NCI-H2196 treated with DMSO at 0.1 percent for 48 hours (cell line): ENCODE measurements around the gene OAS2.
"Not testable (repeated sequence)": the region's sequence is repeated elsewhere in the genome, so short reads cannot be mapped to it uniquely, and the experiment has no call there.

Experiments
- DNase-seq: peaks from one replicate; lab custom pipeline; 2025; ENCODE audit not compliant: unreplicated experiment; lab: John Stamatoyannopoulos, UW

OAS2 gene

GRCh38 chr12:112950701-112951100 is 27.6 kb upstream of the OAS2 start:
- no peak for DNase-seq

- not testable (repeated sequence) for DNase-seq
Measured at GRCh38 chr12:112957125-112957524, 21.2 kb upstream of the OAS2 start.

DNA sequence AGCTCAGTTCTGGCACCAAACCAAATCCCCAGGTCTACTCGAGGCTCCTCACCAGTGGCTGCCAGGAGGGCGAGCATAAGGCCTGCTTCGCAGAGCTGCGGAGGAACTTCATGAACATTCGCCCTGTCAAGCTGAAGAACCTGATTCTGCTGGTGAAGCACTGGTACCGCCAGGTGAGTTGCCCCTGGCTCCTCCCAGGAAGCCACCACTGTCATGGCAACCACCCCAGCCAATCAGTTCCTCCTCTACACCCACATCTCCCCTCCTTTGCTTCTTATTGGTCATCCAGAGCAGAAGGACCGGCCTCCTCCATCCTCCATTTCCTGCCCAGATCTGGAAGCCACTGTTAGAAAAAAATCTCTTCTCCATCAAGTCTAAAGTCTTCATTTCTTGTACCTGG is 17.2 kb upstream of the OAS2 start:
- no peak for DNase-seq

DNA sequence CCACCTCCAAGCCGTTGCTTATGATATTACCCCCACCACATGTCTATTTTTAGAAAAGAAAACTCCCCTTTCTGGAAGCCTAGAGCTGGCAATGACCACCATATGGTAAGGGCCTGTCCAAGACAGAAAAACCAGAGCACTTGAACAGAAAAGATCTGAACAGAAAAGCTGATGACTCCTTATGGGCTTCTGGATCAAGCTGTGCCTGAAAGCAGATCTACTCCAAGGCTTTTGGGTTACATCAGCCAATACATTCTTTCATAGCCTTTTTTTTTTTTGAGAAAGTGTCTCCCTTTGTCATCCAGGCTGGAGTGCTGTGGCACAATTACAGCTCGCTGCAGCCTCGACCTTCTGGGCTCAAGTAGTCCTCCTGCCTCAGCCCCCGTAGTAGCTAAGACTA is 16.8 kb upstream of the OAS2 start:
- no peak for DNase-seq

DNA sequence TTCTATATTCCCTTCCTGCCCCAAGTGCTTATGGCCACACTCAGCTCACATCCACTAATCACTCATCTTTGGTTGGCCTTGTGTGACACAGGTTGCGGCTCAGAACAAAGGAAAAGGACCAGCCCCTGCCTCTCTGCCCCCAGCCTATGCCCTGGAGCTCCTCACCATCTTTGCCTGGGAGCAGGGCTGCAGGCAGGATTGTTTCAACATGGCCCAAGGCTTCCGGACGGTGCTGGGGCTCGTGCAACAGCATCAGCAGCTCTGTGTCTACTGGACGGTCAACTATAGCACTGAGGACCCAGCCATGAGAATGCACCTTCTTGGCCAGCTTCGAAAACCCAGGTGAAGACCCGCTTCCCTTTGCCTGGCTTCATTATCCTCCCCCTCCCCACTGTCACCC is 15.8 kb upstream of the OAS2 start:
- DNase-seq: no peak

DNA sequence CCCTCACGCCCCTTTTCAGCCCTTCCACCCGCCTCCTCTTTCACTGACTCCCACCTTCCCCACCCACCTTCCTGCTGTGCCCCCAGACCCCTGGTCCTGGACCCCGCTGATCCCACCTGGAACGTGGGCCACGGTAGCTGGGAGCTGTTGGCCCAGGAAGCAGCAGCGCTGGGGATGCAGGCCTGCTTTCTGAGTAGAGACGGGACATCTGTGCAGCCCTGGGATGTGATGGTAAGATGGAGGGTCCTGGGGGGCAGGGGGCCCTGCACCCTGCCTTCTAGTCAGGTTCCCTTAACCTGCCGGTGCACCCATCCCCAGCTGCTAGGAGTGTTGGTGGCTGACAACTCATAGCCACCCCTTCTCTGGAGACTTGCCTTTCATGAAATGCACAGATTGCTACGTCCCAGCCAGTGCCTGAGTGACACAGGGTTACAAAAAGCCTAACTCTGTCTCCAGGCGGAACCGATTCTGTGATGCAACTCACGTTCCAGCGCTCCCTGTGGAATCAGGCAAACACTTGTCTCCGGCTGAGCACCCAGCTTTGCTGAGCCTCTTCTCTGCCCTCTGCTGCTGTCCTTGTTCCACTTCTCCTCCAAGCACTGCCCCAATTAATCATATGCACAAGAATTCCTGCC is 15.0 kb upstream of the OAS2 start:
- no peak for DNase-seq

DNA sequence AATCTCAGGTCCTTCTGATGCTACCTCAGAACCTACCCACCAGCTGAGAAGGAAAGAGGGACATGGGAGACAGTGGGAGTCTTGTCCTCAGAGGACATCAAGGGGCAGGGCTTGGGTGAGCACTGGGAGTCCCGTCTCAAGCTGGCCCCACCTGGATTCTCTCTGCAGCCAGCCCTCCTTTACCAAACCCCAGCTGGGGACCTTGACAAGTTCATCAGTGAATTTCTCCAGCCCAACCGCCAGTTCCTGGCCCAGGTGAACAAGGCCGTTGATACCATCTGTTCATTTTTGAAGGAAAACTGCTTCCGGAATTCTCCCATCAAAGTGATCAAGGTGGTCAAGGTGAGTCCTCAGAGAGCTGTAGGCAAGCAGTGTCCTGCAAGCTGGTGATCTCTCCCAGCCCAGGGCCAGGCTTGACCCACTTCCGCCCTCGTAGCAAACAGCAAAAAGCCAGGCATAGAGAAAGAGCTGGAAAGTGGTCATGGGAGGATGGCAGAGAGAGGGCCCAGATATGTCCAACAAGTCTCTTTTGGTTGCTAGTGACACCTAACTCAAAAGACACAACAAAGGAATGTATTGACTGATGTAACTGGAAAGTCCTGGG is 14.2 kb upstream of the OAS2 start:
- DNase-seq: no peak

DNA sequence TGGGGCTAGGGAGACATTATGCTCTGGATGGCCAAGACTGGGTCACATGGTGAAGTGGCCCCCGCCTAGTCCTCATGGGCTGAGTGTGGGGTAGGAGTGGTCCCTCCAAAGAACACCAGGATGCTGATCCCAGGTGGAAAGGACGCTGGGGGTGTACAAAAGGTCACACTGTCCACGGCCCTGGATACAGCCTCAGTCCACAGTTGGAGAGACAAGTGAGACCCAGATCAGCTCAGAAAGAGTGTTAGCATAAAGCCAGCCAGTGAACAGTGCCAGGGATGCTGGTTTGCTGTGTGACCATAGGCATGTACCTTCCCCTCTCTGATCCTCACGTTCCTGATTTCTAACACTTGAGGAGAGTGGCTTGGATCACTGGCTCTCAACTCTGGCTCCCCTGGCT is 13.4 kb upstream of the OAS2 start:
- DNase-seq: no peak

GRCh38 chr12:112965643-112966042 is 12.7 kb upstream of the OAS2 start:
- no peak for DNase-seq

DNA sequence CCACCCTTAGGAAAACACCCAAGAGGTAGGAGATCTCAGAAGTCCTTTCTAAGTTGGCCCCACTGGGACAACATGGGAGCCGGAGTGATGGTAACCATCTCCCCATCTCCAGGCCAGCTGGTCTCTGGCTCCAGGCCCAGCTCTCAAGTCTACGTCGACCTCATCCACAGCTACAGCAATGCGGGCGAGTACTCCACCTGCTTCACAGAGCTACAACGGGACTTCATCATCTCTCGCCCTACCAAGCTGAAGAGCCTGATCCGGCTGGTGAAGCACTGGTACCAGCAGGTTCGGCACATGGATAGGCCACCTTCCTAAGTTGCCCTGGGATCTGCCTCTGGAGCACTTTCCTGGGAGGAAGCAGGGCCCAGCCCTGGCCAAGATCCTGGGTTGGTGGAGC is 11.0 kb upstream of the OAS2 start:
- no peak for DNase-seq

DNA sequence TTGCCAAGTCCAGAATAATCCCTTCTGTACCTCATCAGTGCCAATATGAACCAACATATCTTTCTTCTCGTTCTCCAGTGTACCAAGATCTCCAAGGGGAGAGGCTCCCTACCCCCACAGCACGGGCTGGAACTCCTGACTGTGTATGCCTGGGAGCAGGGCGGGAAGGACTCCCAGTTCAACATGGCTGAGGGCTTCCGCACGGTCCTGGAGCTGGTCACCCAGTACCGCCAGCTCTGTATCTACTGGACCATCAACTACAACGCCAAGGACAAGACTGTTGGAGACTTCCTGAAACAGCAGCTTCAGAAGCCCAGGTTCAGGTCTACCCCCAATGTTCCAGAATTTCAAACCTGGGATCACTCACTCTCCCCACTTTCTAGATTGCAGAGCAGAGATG is 10.5 kb upstream of the OAS2 start:
- no peak for DNase-seq

- no peak for DNase-seq
Measured at GRCh38 chr12:112969547-112970306, 8.6 kb upstream of the OAS2 start.

DNA sequence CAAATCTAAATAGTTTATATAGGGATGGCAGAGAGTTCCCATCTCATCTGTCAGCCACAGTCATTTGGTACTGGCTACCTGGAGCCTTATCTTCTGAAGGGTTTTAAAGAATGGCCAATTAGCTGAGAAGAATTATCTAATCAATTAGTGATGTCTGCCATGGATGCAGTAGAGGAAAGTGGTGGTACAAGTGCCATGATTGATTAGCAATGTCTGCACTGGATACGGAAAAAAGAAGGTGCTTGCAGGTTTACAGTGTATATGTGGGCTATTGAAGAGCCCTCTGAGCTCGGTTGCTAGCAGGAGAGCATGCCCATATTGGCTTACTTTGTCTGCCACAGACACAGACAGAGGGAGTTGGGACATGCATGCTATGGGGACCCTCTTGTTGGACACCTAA is 7.9 kb upstream of the OAS2 start:
- DNase-seq: no peak

- no peak for DNase-seq
Measured at GRCh38 chr12:112971248-112971647, 7.1 kb upstream of the OAS2 start.

DNA sequence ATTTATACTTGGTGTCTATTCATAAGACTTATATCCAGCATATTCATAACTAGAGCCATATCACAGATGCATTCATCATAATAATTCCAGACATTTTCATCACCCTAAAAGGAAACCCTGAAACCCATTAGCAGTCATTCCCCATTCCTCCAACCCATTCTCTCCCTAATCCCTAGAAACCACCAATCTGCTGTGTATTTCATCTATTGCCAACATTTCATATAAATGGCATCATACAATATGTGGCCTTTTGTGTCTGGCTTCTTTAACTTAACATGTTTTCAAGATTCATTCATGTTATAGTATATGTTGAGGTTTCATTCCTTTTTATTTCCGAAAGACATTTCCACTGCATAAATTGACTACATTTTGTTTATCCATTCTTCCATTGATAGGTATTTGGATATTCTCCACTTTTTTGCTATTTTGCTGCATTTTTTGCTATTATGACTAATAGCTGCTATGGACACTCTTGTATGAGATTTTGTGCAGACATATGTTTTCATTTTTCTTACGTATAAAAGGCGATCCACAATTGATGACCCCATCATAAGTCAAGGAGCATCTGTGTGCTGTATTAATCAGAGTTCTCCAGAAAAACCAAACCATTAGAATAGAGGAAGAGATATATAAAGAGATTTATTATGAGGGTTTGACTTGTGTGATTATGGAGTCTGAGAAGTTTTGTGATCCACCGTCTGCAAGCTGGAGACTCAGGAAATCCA is 5.1 kb upstream of the OAS2 start:
- no peak for DNase-seq

- no peak for DNase-seq
Measured at GRCh38 chr12:112973818-112974231, 4.5 kb upstream of the OAS2 start.

- DNase-seq: no peak
Measured at GRCh38 chr12:112974904-112975303, 3.4 kb upstream of the OAS2 start.

GRCh38 chr12:112977139-112977538 is 1.2 kb upstream of the OAS2 start:
- DNase-seq: no peak

- DNase-seq: no peak
Measured at GRCh38 chr12:112977641-112978040, 678 bp upstream of the OAS2 start.

DNA sequence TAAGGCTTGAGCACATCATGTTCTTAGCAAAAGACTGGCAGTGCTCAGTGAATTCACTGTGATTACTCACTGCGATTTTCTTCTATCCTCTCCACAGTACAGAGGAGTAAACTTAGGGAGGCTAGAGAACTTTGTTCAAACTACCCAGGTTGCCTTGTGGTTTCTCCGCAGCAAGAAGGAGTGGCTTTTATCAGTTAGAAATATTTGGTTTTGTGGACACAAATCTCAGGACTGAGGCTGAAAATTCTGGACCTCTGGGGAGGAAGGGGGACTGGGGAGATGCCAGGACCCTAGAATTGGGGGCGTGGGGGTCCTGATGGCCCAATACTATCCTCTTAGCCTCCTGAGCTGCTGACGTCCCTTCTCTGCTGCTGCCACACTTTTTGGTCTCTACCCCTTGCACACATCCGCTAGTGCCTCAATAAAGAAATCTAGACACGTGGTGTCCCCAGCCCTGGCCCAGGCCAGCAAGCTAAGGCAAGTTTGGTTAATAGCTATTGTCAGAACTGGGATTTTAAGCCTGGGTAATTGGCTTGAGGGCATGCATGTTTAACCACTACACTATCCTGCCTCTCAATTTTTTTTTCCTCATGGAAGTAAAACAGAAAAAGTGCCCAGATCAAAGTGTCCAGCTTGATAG is 842 bp downstream of the OAS2 start:
- no peak for DNase-seq

GRCh38 chr12:112980491-112981158 is 2.3 kb downstream of the OAS2 start:
- DNase-seq: no peak
